Measurements from ENCODE around the gene CCSER2.

GRCh38 chr10:84290235-84290634, 38.2 kb upstream of the CCSER2 start:
- TF ChIP-seq CTCF (IDR thresholded peaks at IDR 0.05) (no peak), POLR2AphosphoS5 (IDR thresholded peaks at IDR 0.05) (no peak)

Data from breast epithelium (tissue), 3 donors.